MM.1S (cell line): ENCODE results near the gene CC2D2B.

Source experiments
- DNase-seq: peaks from one replicate; pipeline ENCODE4 v3.0.0-alpha.2; 2015
- H2AFZ ChIP-seq: fragments of 300-600 bp; sonication (generic); 2 replicates; pipeline ENCODE4 v1.6.0; 2016; ENCODE audit warnings: antibody characterized with exemption, low read length
- H3F3A ChIP-seq: fragments of 300-600 bp; sonication (generic); 2 replicates; pipeline ENCODE4 v1.6.1; 2016; ENCODE audit warnings: mild to moderate bottlenecking, antibody characterized with exemption, low read length, moderate library complexity, mixed read lengths; ENCODE audit not compliant: insufficient read depth
- H3K27ac ChIP-seq: fragments of 300-600 bp; sonication (generic); 2 replicates; pipeline ENCODE4 v1.5.1; 2016; ENCODE audit warnings: mild to moderate bottlenecking, low read length
- H3K27me3 ChIP-seq: fragments of 300-600 bp; sonication (generic); replicated peaks from 2 replicates; pipeline ENCODE4 v1.6.0; 2016; ENCODE audit warnings: low read length; ENCODE audit not compliant: insufficient read depth
- H3K36me3 ChIP-seq: fragments of 300-600 bp; sonication (generic); replicated peaks from 2 replicates; pipeline ENCODE4 v1.6.1; 2016; ENCODE audit warnings: mild to moderate bottlenecking, low read length, mixed read lengths; ENCODE audit not compliant: insufficient read depth
- H3K4me1 ChIP-seq: fragments of 300-600 bp; sonication (generic); 2 replicates; pipeline ENCODE4 v1.6.1; 2016; ENCODE audit warnings: low read length, mixed read lengths
- H3K4me2 ChIP-seq: fragments of 300-600 bp; sonication (generic); 2 replicates; pipeline ENCODE4 v1.6.0; 2016; ENCODE audit warnings: low read depth, low read length
- H3K4me3 ChIP-seq: fragments of 300-600 bp; sonication (generic); 2 replicates; pipeline ENCODE4 v1.5.1; 2016; ENCODE audit warnings: low read length, mixed read lengths
- H3K79me2 ChIP-seq: fragments of 300-600 bp; sonication (generic); 2 replicates; pipeline ENCODE4 v1.6.1; 2016; ENCODE audit warnings: mixed run types, low read length, mixed read lengths
- H3K9ac ChIP-seq: fragments of 300-600 bp; sonication (generic); 2 replicates; pipeline ENCODE4 v1.6.1; 2016; ENCODE audit warnings: low read length, mixed read lengths
- H3K9me2 ChIP-seq: fragments of 300-600 bp; sonication (generic); replicated peaks from 2 replicates; pipeline ENCODE4 v1.6.1; 2016; ENCODE audit warnings: mild to moderate bottlenecking, low read length, mixed read lengths; ENCODE audit not compliant: insufficient read depth
- H3K9me3 ChIP-seq: fragments of 300-600 bp; sonication (generic); replicated peaks from 2 replicates; pipeline ENCODE4 v1.6.1; 2016; ENCODE audit warnings: mild to moderate bottlenecking, low read length, mixed read lengths; ENCODE audit not compliant: insufficient read depth
- H4K20me1 ChIP-seq: fragments of 300-600 bp; sonication (generic); 2 replicates; pipeline ENCODE4 v1.6.1; 2016; ENCODE audit warnings: mild to moderate bottlenecking, low read length, moderate library complexity, mixed read lengths; ENCODE audit not compliant: insufficient read depth
- EZH2 ChIP-seq: fragments of 300-600 bp; sonication (generic); optimal IDR thresholded peaks from 2 replicates; pipeline ENCODE3; 2017; ENCODE audit warnings: low read depth, mild to moderate bottlenecking, antibody characterized with exemption, low read length, mixed read lengths
- EZH2phosphoT487 ChIP-seq: fragments of 300-600 bp; sonication (generic); IDR thresholded peaks from 2 replicates; pipeline ENCODE4 v1.6.1; 2018; ENCODE audit warnings: antibody characterized with exemption, low read length
- TF ChIP-seq, protein P1 (sequence below): fragments of 300-600 bp; sonication (generic); IDR thresholded peaks from 2 replicates; pipeline ENCODE4 v1.5.1; 2016; ENCODE audit warnings: antibody characterized with exemption, low read length, mixed read lengths

Gene CC2D2B

DNA sequence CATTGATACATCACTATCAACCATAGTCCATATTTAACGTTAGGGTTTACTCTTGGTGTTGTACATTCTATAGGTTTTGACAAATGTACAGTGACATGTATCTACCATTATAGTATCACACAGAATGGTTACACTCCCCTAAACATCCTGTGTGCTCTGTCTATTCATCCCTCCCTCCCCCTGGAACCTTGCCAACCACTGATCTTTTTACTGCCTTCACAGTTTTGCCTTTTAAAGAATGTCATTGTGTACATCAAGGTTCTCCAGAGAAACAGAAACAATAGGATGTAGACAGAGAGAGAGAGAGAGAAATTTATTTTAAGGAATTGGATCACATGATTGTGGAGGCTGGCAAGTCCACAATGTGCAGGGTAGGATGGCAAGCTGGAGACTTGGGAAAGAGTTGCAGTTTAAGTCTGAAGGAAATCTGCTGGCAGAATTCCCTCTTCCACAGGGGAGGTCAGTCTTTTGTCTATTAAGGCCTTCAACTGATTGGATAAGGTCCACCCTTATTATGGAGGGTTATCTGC, 90.5 kb downstream of the CC2D2B start:
- no peak overlapping the region for H2AFZ ChIP-seq
- no peak overlapping the region for H3K4me2 ChIP-seq
- no peaks in the 10 kb centered on the region for H3K27me3 ChIP-seq
- no peak for DNase-seq
- TF ChIP-seq EZH2phosphoT487 (no peak), EZH2 (no peak)
- TF ChIP-seq, protein P1, sequence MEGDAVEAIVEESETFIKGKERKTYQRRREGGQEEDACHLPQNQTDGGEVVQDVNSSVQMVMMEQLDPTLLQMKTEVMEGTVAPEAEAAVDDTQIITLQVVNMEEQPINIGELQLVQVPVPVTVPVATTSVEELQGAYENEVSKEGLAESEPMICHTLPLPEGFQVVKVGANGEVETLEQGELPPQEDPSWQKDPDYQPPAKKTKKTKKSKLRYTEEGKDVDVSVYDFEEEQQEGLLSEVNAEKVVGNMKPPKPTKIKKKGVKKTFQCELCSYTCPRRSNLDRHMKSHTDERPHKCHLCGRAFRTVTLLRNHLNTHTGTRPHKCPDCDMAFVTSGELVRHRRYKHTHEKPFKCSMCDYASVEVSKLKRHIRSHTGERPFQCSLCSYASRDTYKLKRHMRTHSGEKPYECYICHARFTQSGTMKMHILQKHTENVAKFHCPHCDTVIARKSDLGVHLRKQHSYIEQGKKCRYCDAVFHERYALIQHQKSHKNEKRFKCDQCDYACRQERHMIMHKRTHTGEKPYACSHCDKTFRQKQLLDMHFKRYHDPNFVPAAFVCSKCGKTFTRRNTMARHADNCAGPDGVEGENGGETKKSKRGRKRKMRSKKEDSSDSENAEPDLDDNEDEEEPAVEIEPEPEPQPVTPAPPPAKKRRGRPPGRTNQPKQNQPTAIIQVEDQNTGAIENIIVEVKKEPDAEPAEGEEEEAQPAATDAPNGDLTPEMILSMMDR, result no peak
- no peaks in the 10 kb centered on the region for H3K9me2 ChIP-seq
- H4K20me1 ChIP-seq, result no peaks in the 10 kb centered on the region
- no peaks in the 10 kb centered on the region for H3K9me3 ChIP-seq
- no peaks in the 10 kb centered on the region for H3K36me3 ChIP-seq
- H3K9ac ChIP-seq, result no peak overlapping the region
- H3K4me1 ChIP-seq, result no peaks in the 10 kb centered on the region
- no peak overlapping the region for H3K4me3 ChIP-seq
- no peaks in the 10 kb centered on the region for H3K79me2 ChIP-seq
- H3K27ac ChIP-seq, result no peak overlapping the region
- H3F3A ChIP-seq, result no peaks in the 10 kb centered on the region

DNA sequence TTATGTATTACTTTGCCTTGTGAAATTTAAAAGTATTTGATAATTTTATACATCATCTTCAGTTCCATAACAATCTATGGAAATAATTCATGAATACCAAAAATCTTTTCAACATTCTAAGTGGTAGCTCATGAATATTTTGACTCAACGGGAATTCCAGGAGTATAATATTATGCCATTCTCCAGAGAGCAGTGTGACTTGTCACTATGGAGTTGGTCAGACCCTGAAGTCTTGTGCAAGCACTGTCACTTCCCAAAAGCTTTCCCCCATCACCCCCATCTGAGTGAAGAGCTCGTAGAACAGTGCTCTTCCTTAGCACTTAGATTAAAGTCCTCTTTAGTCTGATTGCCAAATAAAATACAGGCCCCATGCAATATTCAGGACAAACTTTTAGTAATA, 106.2 kb downstream of the CC2D2B start:
- Histone ChIP-seq H3K36me3 (no peaks in the 10 kb centered on the region), H3K9ac (no peak overlapping the region), H2AFZ (no peak overlapping the region), H3K9me3 (no peaks in the 10 kb centered on the region), H3K4me1 (no peaks in the 10 kb centered on the region), H3K9me2 (no peaks in the 10 kb centered on the region), H3K4me3 (no peak overlapping the region), H3K4me2 (no peak overlapping the region), H3F3A (no peaks in the 10 kb centered on the region), H3K27me3 (no peaks in the 10 kb centered on the region), H3K27ac (no peak overlapping the region), H3K79me2 (no peaks in the 10 kb centered on the region), H4K20me1 (no peaks in the 10 kb centered on the region)
- no peak for TF ChIP-seq EZH2phosphoT487
- TF ChIP-seq, protein P1, result no peak
- no peak for TF ChIP-seq EZH2
- DNase-seq, result no peak

DNA sequence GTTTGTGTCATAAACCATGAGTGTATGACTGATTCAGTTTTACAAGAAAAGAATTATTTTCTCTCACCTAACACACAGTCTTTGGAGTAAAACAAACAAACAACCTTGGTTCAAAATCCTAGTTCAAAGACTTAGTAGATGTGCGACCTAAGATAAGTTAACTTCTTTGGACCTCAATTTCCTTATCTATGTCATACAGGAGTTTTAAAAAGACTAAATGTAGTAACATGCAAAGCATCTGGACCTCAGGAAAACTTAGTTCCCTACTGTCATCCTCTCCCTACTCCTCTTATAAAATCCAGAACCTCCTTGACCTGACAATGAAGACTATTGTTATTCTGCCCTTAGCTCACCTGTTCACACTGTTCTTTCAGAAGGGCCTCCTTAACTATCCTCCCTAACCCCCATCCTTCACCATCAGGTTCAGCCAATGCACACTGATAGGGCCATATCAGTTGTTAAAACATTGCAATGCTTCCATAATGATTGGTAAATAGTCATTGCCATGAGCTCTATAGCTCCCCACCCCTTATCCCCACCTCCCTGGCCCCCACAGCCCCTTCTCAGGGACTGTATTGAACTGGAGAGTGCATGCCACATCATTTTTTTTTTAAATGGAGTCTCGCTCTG, 106.8 kb downstream of the CC2D2B start:
- H3K36me3 ChIP-seq, result no peaks in the 10 kb centered on the region
- no peaks in the 10 kb centered on the region for H3K4me1 ChIP-seq
- no peaks in the 10 kb centered on the region for H4K20me1 ChIP-seq
- no peak overlapping the region for H3K4me2 ChIP-seq
- H3K9me3 ChIP-seq, result no peaks in the 10 kb centered on the region
- no peaks in the 10 kb centered on the region for H3K79me2 ChIP-seq
- no peaks in the 10 kb centered on the region for H3K9me2 ChIP-seq
- no peak overlapping the region for H3K9ac ChIP-seq
- no peak for DNase-seq
- H2AFZ ChIP-seq, result no peak overlapping the region
- no peak overlapping the region for H3K4me3 ChIP-seq
- H3K27me3 ChIP-seq, result no peaks in the 10 kb centered on the region
- H3F3A ChIP-seq, result no peaks in the 10 kb centered on the region
- TF ChIP-seq EZH2 (no peak), EZH2phosphoT487 (no peak)
- TF ChIP-seq, protein P1, result no peak
- no peak overlapping the region for H3K27ac ChIP-seq
